HK-2 (cell line): Measurements from ENCODE around the gene CDK3.
"Not testable (repeated sequence)": the region's sequence is repeated elsewhere in the genome, so short reads cannot be mapped to it uniquely, and the experiment has no call there.

ENCODE experiments used
- DNase-seq: peaks from one replicate; pipeline ENCODE4 v3.0.0-alpha.2; 2018; ENCODE audit not compliant: unreplicated experiment

Gene CDK3

DNA sequence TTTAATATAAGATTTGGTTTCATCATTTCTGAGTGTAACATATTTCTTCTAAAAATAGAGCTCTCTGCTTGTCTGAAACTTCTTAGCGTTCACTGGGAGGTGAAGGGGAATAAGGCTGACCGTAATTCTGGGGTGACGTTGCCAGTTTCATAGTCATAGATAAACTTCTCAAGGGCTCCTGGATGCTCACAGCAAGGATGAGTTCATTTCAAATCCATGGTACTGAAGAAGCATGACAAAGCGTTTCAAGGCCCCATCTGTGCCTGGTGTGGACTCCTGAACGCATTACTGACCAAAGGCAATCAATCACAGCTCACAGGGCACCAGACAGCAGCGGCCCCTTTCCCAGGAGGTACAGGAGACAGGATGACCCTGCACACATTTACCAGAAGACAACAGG lies 38.5 kb downstream of the CDK3 start:
- no peak for DNase-seq

DNA sequence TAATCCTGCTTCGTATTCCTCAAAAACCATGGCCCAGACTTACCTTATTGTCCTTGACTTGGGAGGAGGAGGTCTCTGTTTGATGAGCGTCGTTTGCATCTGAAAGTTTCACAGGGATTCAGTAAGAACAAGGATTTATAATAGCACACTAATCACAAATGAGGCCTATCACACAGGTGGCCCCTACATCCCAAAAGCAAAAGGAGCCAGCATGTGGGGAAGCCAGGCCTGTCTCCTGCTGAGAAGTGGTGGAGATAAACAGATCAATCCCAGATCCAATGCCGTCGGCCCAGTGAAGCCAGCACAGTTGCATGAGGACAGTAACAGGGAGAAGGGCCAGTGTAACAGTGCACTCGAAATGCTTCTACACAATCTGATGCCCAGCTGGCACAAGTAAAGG lies 39.7 kb downstream of the CDK3 start:
- DNase-seq, result no peak

DNA sequence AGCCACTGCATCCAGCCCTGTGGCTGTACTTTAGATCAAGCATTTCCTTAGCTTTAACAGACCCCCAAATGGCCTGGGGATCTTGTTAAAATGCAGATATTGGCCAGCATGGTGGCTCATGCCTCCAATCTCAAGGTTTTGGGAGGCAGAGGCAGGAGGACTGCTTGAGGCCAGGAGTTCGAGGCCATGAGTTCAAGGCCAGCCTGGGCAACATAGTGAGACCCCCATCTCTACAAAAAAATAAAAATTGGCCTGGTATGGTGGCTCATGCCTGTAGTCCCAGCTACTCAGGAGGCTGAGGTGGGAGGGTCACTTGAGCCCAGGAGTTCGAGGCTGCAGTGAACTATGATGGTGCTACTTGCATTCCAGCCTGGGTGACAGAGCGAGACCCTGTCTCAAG lies 42.2 kb downstream of the CDK3 start:
- not testable (repeated sequence) for DNase-seq

DNA sequence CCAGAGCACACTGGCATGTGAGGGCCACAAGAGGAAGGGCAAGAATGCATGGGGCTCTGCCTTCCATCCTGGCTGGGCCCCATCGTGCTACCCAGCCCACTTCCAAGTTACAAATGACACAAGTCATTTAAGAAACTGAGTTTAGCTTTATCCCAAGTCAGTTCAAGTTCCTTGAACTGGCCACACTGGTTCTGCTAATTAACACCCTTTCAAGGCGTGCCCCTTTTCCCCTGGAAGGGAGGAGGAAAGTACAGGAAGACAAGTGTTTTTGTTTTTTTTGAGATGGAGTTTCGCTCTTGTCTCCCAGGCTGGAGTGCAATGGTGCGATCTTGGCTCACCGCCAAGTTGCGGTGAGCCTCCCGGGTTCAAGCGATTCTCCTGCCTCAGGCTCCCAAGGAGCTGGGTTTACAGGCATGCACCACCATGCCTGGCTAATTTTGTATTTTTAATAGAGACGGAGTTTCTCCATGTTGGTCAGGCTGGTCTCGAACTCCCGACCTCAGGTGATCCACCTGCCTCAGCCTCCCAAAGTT lies 43.9 kb downstream of the CDK3 start:
- not testable (repeated sequence) for DNase-seq

DNA sequence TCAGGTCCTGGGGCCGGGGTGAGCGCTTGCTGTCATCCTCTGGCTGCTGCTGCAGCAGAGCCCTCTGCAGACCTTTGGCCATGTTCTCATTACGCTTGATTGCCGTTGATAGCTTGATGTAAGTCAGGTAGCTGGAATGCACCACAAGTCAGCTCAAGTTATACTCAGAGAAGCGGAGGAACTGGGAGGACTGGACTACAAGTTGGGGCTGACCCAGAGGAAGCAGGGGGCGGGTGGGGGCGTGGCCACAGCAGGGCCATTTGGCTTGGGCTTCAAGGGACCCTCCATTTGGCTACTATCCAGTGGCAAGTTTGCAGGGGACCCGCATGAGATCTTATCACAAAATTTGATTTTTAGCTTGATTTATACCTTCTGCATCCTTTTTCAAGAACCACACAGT lies 45.4 kb downstream of the CDK3 start:
- DNase-seq, result no peak

DNA sequence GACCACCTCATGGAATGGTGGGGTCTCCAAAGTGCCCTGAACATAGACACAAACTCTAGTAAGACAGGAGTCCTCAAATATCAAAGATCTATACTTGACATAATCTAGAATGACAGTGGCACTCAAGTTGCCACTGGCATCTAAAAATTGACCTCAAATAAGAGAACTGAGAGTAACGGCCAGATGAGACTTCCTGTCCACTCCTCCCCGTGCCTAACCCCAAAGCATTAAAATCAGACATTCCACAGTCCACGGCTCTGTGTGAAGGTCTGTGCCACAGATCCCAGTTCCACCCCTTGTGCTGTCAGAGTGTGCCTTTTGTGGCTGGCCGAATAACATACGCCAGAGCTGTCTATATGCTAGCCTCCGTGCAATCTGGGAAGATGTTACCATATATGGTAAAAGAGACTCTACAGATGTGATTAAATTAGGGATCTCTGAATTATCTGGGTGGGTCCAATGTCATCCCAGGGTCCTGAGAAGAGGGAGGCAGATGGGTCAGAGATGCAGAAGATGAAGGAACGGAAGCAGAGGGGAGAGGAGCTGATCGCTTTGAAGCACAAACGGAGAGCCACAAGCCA lies 47.5 kb downstream of the CDK3 start:
- DNase-seq, result no peak

DNA sequence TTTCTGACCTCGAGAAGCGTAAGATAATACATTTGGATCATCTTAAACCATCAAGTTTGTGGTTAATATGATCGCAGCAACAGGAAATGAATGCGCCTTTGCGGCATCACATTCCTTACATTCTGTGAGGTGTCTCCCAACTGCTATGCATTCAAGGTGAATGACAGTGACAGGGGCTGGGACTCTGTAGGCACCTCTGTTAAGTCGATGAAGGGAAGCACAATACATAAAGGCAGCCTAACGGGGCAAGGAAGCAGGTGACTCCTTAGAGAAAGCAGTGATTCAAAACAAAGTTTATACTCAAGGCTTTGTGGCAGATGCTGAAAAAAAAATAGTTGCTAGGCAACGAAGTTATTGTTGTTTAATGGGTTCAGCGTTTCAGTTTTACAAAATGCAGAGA lies 48.1 kb downstream of the CDK3 start:
- peak; percentile 41 for DNase-seq

DNA sequence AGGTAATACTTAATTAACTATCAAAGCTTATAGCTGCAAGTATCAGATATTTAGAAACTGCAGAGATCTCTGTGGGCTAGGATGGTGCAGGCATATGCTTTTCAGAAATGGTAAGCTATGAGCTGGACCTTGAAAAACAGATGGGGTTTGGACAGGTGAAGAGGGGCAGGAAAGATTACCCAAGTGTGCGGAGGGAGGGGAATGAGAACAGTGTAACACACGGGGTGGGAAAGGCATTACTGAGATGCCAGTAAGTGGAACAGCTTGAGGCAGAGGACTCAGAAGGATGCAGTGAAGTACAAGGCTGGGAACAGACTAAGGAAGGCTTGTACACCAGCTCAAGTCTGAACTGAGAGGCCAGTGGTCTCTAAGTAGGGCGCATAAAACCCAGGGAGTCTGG lies 48.6 kb downstream of the CDK3 start:
- DNase-seq, result no peak

DNA sequence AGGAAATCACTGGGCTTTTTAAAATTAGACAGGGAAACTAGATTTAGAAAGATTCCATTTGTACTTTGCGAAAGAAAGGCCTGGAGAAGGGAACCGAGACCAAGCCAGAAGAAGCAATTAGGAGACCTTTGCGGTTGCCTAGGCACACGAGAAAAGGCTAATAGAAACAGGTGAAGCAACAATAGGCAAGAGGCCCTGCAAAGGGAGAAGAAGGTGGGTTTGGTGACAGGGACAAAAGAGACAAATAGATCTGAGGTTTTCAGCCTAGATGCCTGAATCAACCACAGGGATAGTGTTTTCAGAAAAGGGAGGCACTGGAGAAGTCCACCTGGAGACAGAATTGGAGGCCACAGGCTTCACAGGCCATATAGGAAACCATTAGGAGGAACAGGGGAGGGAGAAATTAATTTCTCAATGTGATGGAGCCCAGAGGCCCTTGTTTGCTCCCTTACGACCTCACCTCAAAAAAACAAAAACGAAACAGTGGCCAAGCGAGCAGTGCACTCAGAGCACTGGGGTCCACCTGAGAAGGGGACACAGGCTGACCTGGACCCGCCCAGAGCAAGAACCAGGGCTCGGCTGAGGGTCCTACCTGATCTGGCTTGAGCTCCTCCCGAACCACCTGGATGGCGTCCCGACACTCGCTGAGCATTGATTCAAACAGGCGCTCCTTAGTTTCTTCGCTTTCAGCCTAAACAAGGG lies 49.3 kb downstream of the CDK3 start:
- DNase-seq, result no peak

DNA sequence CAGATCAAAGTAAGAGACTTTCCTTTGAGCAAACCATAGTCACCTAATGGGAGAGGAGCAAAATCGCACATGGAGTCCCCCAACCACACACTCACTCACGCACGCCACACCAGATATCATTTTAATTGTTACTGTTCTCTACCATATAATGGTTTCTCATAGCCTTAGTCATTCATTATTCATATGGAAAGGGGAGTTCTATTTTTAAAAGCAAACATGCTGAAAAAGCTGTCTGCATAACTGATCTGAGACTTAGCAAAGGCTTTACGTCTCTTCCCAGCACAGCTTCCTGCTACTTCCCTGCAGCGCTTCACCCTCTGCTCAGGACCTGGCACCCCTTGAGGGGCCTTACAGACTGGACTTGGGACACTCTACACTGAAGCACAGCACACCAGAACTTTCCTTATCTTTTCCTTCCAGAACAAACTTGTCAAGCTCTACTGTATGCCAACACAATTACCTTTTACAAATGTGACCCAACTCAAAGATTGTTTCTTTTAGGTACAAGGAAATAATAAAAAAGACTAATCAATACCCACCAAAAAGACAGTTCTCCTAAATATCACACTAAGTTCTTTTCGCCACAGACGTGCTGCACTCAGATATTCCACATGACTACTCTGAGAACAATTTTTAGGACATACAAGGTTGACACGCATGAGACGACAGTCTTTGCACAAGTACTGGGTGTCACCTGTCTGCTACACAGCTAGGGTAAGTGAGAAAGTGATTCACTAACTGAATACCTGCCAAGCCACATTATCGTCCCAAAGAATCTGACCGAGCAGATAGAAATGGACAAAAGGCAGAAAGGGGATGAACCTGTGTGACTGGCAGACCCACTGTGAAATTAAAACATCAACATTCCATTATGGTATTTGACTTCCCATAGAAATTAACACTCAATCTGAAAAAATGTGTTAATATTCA lies 50.1 kb downstream of the CDK3 start:
- DNase-seq, result peak; percentile 49

DNA sequence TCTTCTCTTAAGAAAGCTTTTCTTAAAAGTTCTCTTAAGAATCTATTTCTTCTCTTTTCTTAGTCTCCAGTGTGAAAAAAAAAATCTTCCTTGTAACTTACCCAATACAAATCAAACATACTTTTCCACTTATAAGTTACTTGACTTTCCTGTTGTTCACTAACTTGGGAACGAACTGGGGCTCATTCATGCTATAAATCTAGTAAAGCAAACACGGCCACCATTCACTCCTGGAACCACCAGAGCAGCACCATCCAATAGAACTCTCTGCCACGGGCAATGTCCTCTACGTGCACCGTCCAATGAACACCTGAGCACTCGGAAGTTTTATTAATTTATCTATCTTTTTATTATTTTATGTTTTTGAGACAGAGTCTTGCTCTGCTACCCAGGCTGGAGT lies 50.9 kb downstream of the CDK3 start:
- no peak for DNase-seq

DNA sequence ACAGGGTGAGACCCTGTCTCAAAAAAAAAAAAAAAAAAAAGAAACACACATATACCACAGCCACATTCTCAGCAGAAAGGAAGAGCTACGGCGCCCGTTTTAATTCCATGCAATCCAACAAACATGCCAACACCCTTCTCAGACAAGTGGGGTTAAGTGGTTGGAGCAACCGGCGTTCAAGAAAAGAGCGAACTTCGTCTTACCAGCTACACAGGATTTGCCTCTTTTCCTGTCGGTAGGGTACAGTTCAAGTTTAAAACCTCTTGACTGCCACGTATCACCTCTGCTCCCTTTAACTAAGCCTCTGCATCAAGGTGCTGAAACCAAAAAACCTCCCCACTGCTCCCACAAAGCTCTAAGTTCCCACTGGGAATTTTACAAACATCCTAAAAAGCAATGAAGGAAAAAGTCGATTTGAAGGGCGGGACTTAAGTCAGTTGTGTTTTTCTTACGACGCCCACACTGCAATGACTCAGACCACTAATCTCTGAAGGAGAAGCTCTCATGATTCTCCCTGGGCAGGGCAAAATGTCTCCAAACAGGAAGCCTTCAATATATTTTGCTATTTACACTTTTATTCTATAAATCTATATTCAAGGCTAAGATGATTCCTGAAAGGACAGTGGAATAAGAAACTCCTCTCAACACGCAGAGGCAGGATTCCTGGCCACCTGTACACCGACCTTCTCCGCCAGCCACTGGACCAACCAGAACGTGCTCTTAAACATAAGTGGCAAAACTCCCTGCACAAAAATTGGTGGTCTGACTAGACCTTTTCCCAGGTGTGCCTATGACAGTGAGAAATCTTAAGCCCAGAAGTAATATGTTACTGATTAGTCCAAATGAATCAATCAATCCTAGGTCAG lies 52.8 kb downstream of the CDK3 start:
- DNase-seq, result no peak

DNA sequence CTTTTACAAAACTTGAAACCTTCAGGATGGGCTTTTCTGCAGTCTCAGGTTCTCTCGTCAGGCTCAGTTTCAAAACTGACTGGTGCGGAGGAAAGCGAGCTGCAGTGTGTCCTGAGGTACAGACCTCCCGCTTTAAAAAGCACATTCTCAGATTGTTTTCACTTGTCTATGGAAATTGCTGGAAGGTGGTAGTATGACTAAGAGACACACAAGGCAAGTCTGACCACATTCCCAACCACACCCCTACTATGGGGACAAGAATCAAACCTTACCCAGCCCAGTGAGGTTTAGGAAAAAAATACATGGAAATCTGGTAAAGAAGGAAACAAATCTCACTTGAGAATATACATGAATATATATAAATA lies 53.4 kb downstream of the CDK3 start:
- DNase-seq, result no peak
